GM03348 (cell line): Measurements from ENCODE around the gene MIX23.

Experiments used
- DNase-seq: peaks from one replicate; pipeline ENCODE4 v3.0.0; 2012; ENCODE audit warnings: low spot score

The MIX23 gene

GRCh38 chr3:122382888-122383666 lies at the start of gene MIX23:
Gene MIX23, minus strand, starts transcription at chr3:122383231. Its CDS starts 7 bp downstream, at chr3:122383224.
- peak; percentile 90 for DNase-seq

GRCh38 chr3:122430371-122430770 lies 47.3 kb upstream of the MIX23 start:
- no peak for DNase-seq

- DNase-seq, result no peak
These were observed 44.9 kb upstream of the MIX23 start for GRCh38 chr3:122427857-122428471.

- DNase-seq, result no peak
These were observed 38.8 kb upstream of the MIX23 start for GRCh38 chr3:122421836-122422235.

- DNase-seq, result no peak
These were observed 38.1 kb upstream of the MIX23 start for GRCh38 chr3:122421101-122421500.

GRCh38 chr3:122416966-122417365 lies 33.9 kb upstream of the MIX23 start:
- no peak for DNase-seq

- DNase-seq, result peak; percentile 100
These were observed 33.0 kb upstream of the MIX23 start, which contains the start of gene WDR5B for GRCh38 chr3:122415762-122416654. Gene WDR5B, minus strand, starts transcription at chr3:122416062. Its CDS starts 534 bp downstream, at chr3:122415528.

- peak; percentile 48 for DNase-seq
These were observed 32.2 kb upstream of the MIX23 start for GRCh38 chr3:122415104-122415744.

GRCh38 chr3:122414391-122414790 lies 31.4 kb upstream of the MIX23 start:
- DNase-seq, result no peak

GRCh38 chr3:122410639-122411038 lies 27.6 kb upstream of the MIX23 start:
- no peak for DNase-seq

- DNase-seq, result no peak
These were observed 27.1 kb upstream of the MIX23 start for GRCh38 chr3:122410111-122410510.

GRCh38 chr3:122409446-122409845 lies 26.4 kb upstream of the MIX23 start:
- no peak for DNase-seq

GRCh38 chr3:122407946-122408345 lies 24.9 kb upstream of the MIX23 start:
- no peak for DNase-seq

GRCh38 chr3:122406198-122406597 lies 23.2 kb upstream of the MIX23 start:
- DNase-seq, result no peak

- no peak for DNase-seq
These were observed 22.0 kb upstream of the MIX23 start for GRCh38 chr3:122405015-122405414.

- no peak for DNase-seq
These were observed 20.5 kb upstream of the MIX23 start for GRCh38 chr3:122403489-122403888.

- no peak for DNase-seq
These were observed 15.9 kb upstream of the MIX23 start for GRCh38 chr3:122398920-122399319.

GRCh38 chr3:122397201-122397600 lies 14.2 kb upstream of the MIX23 start:
- peak; percentile 7 for DNase-seq

- no peak for DNase-seq
These were observed 13.5 kb upstream of the MIX23 start for GRCh38 chr3:122396511-122396910.

GRCh38 chr3:122395582-122395981 lies 12.6 kb upstream of the MIX23 start:
- no peak for DNase-seq

- no peak for DNase-seq
These were observed 11.1 kb upstream of the MIX23 start for GRCh38 chr3:122394173-122394572.
